ENCODE measurements around the gene PROSER3. TPM values are rescaled to one million over a fixed set of nuclear protein-coding genes. Genes with fewer than 3 reads are reported as not detected.

Gene PROSER3
- total RNA-seq, 6 experiments from 2014 or later = 26.4 to 30.0 (median 29.0) TPM

GRCh38 chr19:35736913-35737886 lies 20.8 kb upstream of the PROSER3 start:
- no peaks in the 10 kb centered on the region for H3K9me3 Mint-ChIP-seq
- TF ChIP-seq, protein P1, sequence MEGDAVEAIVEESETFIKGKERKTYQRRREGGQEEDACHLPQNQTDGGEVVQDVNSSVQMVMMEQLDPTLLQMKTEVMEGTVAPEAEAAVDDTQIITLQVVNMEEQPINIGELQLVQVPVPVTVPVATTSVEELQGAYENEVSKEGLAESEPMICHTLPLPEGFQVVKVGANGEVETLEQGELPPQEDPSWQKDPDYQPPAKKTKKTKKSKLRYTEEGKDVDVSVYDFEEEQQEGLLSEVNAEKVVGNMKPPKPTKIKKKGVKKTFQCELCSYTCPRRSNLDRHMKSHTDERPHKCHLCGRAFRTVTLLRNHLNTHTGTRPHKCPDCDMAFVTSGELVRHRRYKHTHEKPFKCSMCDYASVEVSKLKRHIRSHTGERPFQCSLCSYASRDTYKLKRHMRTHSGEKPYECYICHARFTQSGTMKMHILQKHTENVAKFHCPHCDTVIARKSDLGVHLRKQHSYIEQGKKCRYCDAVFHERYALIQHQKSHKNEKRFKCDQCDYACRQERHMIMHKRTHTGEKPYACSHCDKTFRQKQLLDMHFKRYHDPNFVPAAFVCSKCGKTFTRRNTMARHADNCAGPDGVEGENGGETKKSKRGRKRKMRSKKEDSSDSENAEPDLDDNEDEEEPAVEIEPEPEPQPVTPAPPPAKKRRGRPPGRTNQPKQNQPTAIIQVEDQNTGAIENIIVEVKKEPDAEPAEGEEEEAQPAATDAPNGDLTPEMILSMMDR (IDR thresholded peaks at IDR 0.05) = peak; percentile 60
- no peak for DNase-seq
- peaks cover 15% of the 10 kb centered on the region for H3K27me3 Mint-ChIP-seq (ENCODE audit: insufficient read depth)
- H3K4me1 Mint-ChIP-seq (ENCODE audit: low read depth) = peaks cover 16% of the 10 kb centered on the region
- H3K36me3 Mint-ChIP-seq (ENCODE audit: low read depth) = peaks cover 9% of the 10 kb centered on the region
- no peak overlapping the region for H3K27ac Mint-ChIP-seq
- H3K4me3 Mint-ChIP-seq = no peak overlapping the region

DNA sequence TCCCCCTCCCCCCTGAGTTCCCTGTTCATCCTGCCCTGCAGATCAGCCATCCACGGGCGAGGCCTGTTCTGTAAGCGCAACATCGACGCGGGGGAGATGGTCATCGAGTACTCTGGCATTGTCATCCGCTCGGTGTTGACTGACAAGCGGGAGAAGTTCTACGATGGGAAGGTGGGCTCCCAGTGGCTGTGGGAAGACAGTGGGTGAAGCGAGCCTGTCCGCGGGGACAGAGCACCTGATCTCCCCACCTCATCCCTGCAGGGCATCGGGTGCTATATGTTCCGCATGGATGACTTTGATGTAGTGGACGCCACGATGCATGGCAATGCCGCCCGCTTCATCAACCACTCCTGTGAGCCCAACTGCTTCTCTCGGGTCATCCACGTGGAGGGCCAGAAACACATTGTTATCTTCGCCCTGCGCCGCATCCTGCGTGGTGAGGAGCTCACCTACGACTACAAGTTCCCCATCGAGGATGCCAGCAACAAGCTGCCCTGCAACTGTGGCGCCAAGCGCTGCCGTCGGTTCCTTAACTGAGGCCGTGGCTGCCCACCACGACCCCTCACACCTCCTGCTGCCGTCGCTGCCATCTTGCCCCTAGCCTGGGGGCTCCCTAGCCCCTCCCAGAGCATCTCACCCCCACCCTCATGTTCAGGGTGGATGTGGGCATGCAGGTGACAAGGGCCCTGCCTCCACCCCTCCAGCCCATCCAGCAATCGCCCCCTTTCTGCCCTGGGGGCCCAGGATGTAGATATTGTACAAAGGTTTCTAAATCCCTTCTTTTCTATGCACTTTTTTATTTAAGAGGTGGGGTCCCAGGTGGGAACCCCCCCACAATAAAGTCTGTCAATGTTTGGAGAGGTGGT lies 19.7 kb upstream of the PROSER3 start:
- Mint-ChIP-seq H3K4me3 (no peak overlapping the region), H3K9me3 (no peaks in the 10 kb centered on the region), H3K4me1 (ENCODE audit: low read depth) (peaks cover 18% of the 10 kb centered on the region), H3K27ac (no peak overlapping the region), H3K36me3 (ENCODE audit: low read depth) (peaks cover 13% of the 10 kb centered on the region), H3K27me3 (ENCODE audit: insufficient read depth) (peaks cover 15% of the 10 kb centered on the region)
- no peak for DNase-seq
- TF ChIP-seq, protein P1 (IDR thresholded peaks at IDR 0.05) = no peak

- Mint-ChIP-seq H3K4me3 (no peak overlapping the region), H3K4me1 (ENCODE audit: low read depth) (peaks cover 18% of the 10 kb centered on the region), H3K9me3 (no peaks in the 10 kb centered on the region), H3K27me3 (ENCODE audit: insufficient read depth) (peaks cover 15% of the 10 kb centered on the region), H3K27ac (no peak overlapping the region), H3K36me3 (ENCODE audit: low read depth) (peaks cover 13% of the 10 kb centered on the region)
- TF ChIP-seq, protein P1 (IDR thresholded peaks at IDR 0.05) = no peak
- DNase-seq = no peak
Observed at GRCh38 chr19:35738887-35739229, 19.1 kb upstream of the PROSER3 start.

DNA sequence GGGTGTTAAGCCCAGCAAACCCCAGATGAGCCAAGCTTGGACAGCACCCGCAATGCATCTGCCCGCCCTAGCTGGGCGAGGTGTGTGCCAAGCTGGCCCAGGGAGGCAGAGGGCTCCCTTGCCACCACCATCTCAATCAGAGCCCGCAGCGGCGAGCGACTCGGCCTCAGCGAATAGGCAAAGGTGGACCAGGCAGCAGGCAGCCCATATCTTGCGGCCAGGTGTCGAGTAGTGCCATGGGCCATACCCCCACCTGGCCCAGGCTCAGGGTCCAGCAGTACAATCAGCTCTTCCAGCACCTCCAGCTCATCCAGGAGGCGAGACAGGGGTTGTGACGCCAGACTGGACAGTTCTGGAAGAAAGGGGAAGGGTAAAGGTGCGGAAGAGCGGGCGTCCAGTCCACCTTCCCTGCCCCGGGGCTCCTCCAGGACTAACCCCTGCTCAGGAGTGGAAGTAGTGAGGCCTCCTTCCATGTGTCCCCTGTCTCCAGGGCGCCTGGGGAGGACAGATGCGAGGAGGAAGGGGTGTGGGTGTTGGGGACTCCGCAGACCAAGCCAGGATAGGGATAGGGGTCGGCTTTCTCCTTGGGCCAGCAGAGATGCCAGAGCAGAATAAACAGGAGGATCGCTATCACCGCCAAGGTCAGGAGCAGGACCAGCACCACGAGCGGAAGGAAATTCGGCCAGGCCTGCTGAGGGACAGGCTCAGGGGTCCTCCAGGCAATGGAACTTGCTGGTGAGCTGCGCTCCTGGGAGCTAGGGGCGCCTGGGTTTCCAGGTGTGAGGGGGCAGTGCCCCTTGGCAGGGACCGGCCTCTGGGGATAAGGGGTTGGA lies 18.5 kb upstream of the PROSER3 start:
- Mint-ChIP-seq H3K4me1 (ENCODE audit: low read depth) (peaks cover 23% of the 10 kb centered on the region), H3K27me3 (ENCODE audit: insufficient read depth) (peaks cover 11% of the 10 kb centered on the region), H3K9me3 (no peaks in the 10 kb centered on the region), H3K4me3 (peak overlapping the region; percentile 64), H3K27ac (peak overlapping the region; percentile 54), H3K36me3 (ENCODE audit: low read depth) (peaks cover 13% of the 10 kb centered on the region)
- no peak for DNase-seq
- TF ChIP-seq, protein P1 (IDR thresholded peaks at IDR 0.05) = no peak

GRCh38 chr19:35740108-35740422 lies 17.9 kb upstream of the PROSER3 start:
- no peak overlapping the region; the same call in 1 of the 2 replicates for H3K27ac Mint-ChIP-seq
- H3K4me3 Mint-ChIP-seq = peak overlapping the region; percentile 87
- peaks cover 11% of the 10 kb centered on the region for H3K27me3 Mint-ChIP-seq (ENCODE audit: insufficient read depth)
- TF ChIP-seq, protein P1 (IDR thresholded peaks at IDR 0.05) = no peak
- H3K4me1 Mint-ChIP-seq (ENCODE audit: low read depth) = peaks cover 26% of the 10 kb centered on the region
- peaks cover 13% of the 10 kb centered on the region for H3K36me3 Mint-ChIP-seq (ENCODE audit: low read depth)
- H3K9me3 Mint-ChIP-seq = no peaks in the 10 kb centered on the region
- DNase-seq = no peak
